Measurements from ENCODE around the gene UBE2F. TPM values are rescaled to one million over a fixed set of nuclear protein-coding genes. Genes with fewer than 3 reads are reported as not detected.

Gene UBE2F
- total RNA-seq, 2 donors from 2014 or later: 64.5 to 175 TPM

- DNase-seq (ENCODE audit: low spot score in 2 of 2) (no peak), ATAC-seq (no peak)
- Mint-ChIP-seq H3K9me3 (no peaks in the 10 kb centered on the region), H3K36me3 (peaks cover 34 to 35% of the 10 kb centered on the region in 2 donors), H3K27ac (no peak overlapping the region)
These were observed 119.1 kb downstream of the UBE2F start for GRCh38 chr2:238085899-238086298.

- DNase-seq (ENCODE audit: low spot score in 2 of 2): no peak
- no peak overlapping the region for H3K27ac Mint-ChIP-seq
- no peak for ATAC-seq
- no peaks in the 10 kb centered on the region for H3K9me3 Mint-ChIP-seq
- H3K36me3 Mint-ChIP-seq: peaks cover 22 to 25% of the 10 kb centered on the region in 2 donors
These were observed 120.4 kb downstream of the UBE2F start for GRCh38 chr2:238087211-238087610.

GRCh38 chr2:238090887-238091286 lies 124.1 kb downstream of the UBE2F start:
- Mint-ChIP-seq H3K9me3 (no peaks in the 10 kb centered on the region), H3K36me3 (peaks cover 0 to 4% of the 10 kb centered on the region in 2 donors), H3K27ac (peak overlapping the region in 1 of 2 donors; percentile 44)
- ATAC-seq: no peak
- no peak for DNase-seq (ENCODE audit: low spot score in 2 of 2)

- no peaks in the 10 kb centered on the region for H3K9me3 Mint-ChIP-seq
- peak overlapping the region in 1 of 2 donors; percentile 73 for H3K27ac Mint-ChIP-seq
- DNase-seq (ENCODE audit: low spot score in 2 of 2) (no peak), ATAC-seq (no peak)
- H3K36me3 Mint-ChIP-seq: no peaks in the 10 kb centered on the region
These were observed 124.7 kb downstream of the UBE2F start for GRCh38 chr2:238091436-238092060.

Other genes with a start within 250 kb of the UBE2F start
- 1 to 10 TPM; 1.0 to 2.4 TPM for gene RBM44, start 168.2 kb upstream of the UBE2F start, total RNA-seq
- under 1 TPM in 1 of 2 donors, not detected in 1; 0.47 TPM for gene RAMP1, start 107.4 kb upstream of the UBE2F start, total RNA-seq
- 10 to 100 TPM; 58.0 to 75.2 TPM for gene SCLY, start 94.0 kb downstream of the UBE2F start, total RNA-seq
- under 1 TPM; 0.18 to 0.43 TPM for gene ESPNL, start 133.3 kb downstream of the UBE2F start, total RNA-seq
- not detected for gene KLHL30, start 171.7 kb downstream of the UBE2F start, total RNA-seq
- gene ERFE, start 192.0 kb downstream of the UBE2F start, total RNA-seq: under 1 TPM in 1 of 2 donors, not detected in 1; 0.60 TPM
- 10 to 100 TPM; 40.7 to 64.8 TPM for gene ILKAP, start 236.7 kb downstream of the UBE2F start, total RNA-seq